Measurements from ENCODE around the gene IL1R2. TPM values are rescaled to one million over a fixed set of nuclear protein-coding genes. Genes with fewer than 3 reads are reported as not detected.

Gene IL1R2
- total RNA-seq, 6 experiments from 2014 or later: 5.5 to 22.8 (median 12.3) TPM

GRCh38 chr2:102040229-102040628, 48.5 kb downstream of the IL1R2 start:
- DNase-seq: no peak
- intact Hi-C loops (cut with DNase I): no loop called here
- H3K27me3 ChIP-seq: no peaks in the 10 kb centered on the region
- WGBS (ENCODE audit: insufficient coverage, low coverage, low lambda C conversion rate, missing lambda C conversion rate): 45% methylated on average over 3 of the region's 3 CpGs
- H3K4me1 ChIP-seq: peaks cover 0 to 10% (median 4%) of the 10 kb centered on the region in 4 donors
- H3K9me3 ChIP-seq: no peaks in the 10 kb centered on the region
- TF ChIP-seq POLR2A (IDR thresholded peaks at IDR 0.05): no peak
- TF ChIP-seq CTCF (IDR thresholded peaks at IDR 0.05): no peak
- peak in 2 of 4 donors; percentile 13 to 19 for ATAC-seq
- H3K36me3 ChIP-seq: no peaks in the 10 kb centered on the region
- no peak overlapping the region for H3K27ac ChIP-seq
- no peak overlapping the region for H3K4me3 ChIP-seq

GRCh38 chr2:102041351-102041750, 49.6 kb downstream of the IL1R2 start:
- no peak for DNase-seq
- Histone ChIP-seq H3K9me3 (no peaks in the 10 kb centered on the region), H3K4me1 (peaks cover 0 to 10% (median 4%) of the 10 kb centered on the region in 4 donors), H3K36me3 (no peaks in the 10 kb centered on the region), H3K4me3 (no peak overlapping the region), H3K27me3 (no peaks in the 10 kb centered on the region), H3K27ac (peak overlapping the region in 1 of 3 donors; percentile 20)
- WGBS (ENCODE audit: insufficient coverage, low coverage, low lambda C conversion rate, missing lambda C conversion rate): 10% methylated on average over 1 of the region's 2 CpGs
- peak; percentile 51 to 72 (median 66) for ATAC-seq
- no peak for TF ChIP-seq CTCF (IDR thresholded peaks at IDR 0.05)
- no peak for TF ChIP-seq POLR2A (IDR thresholded peaks at IDR 0.05)
- intact Hi-C loops (cut with DNase I): no loop called here

GRCh38 chr2:102042196-102043081, 50.7 kb downstream of the IL1R2 start:
- ATAC-seq (no peak), DNase-seq (no peak)
- no peak overlapping the region for H3K4me3 ChIP-seq
- no peaks in the 10 kb centered on the region for H3K9me3 ChIP-seq
- H3K36me3 ChIP-seq: no peaks in the 10 kb centered on the region
- H3K4me1 ChIP-seq: peaks cover 0 to 16% (median 4%) of the 10 kb centered on the region in 4 donors
- no peak overlapping the region for H3K27ac ChIP-seq
- WGBS (ENCODE audit: insufficient coverage, low coverage, low lambda C conversion rate, missing lambda C conversion rate): 100% methylated on average over 3 of the region's 4 CpGs
- H3K27me3 ChIP-seq: no peaks in the 10 kb centered on the region
- intact Hi-C loops (cut with DNase I): no loop called here
- TF ChIP-seq POLR2A (IDR thresholded peaks at IDR 0.05): no peak
- TF ChIP-seq CTCF (IDR thresholded peaks at IDR 0.05): no peak

GRCh38 chr2:102043560-102043959, 51.8 kb downstream of the IL1R2 start:
- intact Hi-C loops (cut with DNase I): no loop called here
- Histone ChIP-seq H3K27me3 (no peaks in the 10 kb centered on the region), H3K4me1 (peaks cover 0 to 16% (median 4%) of the 10 kb centered on the region in 4 donors), H3K9me3 (no peaks in the 10 kb centered on the region), H3K36me3 (no peaks in the 10 kb centered on the region), H3K27ac (peak overlapping the region in 1 of 3 donors; percentile 16), H3K4me3 (no peak overlapping the region)
- 92% methylated on average over 1 of the region's 1 CpG for WGBS (ENCODE audit: insufficient coverage, low coverage, low lambda C conversion rate, missing lambda C conversion rate)
- ATAC-seq: no peak
- TF ChIP-seq POLR2A (IDR thresholded peaks at IDR 0.05): no peak
- TF ChIP-seq CTCF (IDR thresholded peaks at IDR 0.05): no peak
- no peak for DNase-seq

Measured in right lobe of liver (tissue), 6 donors.